ENCODE measurements around the gene CFD. TPM values are rescaled to one million over a fixed set of nuclear protein-coding genes. Genes with fewer than 3 reads are reported as not detected.
"Not testable (repeated sequence)": the region's sequence is repeated elsewhere in the genome, so short reads cannot be mapped to it uniquely, and the experiment has no call there.

Gene CFD
- polyA plus RNA-seq, 1 experiment = 0.77 TPM

DNA sequence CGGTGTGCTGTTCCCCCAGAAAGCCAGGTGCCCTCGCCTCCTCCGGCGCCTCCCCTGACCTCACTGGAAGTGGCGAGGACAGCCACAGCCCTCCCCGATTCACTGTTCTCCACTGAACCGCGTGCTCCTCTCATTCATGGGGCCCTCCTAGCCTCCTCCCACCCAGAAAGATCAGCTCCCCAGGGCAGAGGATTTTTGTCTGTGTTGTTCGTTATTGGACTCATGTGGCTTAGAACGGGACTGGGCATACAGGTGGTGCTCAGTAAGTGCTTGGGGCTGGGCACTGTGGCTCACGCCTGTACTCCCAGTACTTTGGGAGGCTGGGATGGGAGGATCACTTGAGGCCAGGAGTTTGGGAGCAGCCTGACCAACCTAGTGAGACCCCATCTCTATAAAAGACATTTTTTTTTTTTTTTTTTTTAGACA lies 14.9 kb upstream of the CFD start:
- no peak overlapping the region for H3K4me3 ChIP-seq (ENCODE audit: low read depth, low read length)
- H3K27me3 ChIP-seq (ENCODE audit: control insufficient read depth, insufficient read depth, low read length) = peaks cover 14% of the 10 kb centered on the region
- POLR2A ChIA-PET = no interaction called here
- no peak for DNase-seq (ENCODE audit: low read depth)
- no peaks in the 10 kb centered on the region for H3K36me3 ChIP-seq (ENCODE audit: control insufficient read depth, insufficient read depth, low read length)
- TF ChIP-seq CTCF (IDR thresholded peaks at IDR 0.05; ENCODE audit: insufficient read depth, low read depth, low read length) = no peak
- CTCF ChIA-PET = interaction anchor here (1.4 kb wide), 1 partner anchor 12 kb away, joined by 6 read pairs; no protein-coding TSS in a partner anchor

DNA sequence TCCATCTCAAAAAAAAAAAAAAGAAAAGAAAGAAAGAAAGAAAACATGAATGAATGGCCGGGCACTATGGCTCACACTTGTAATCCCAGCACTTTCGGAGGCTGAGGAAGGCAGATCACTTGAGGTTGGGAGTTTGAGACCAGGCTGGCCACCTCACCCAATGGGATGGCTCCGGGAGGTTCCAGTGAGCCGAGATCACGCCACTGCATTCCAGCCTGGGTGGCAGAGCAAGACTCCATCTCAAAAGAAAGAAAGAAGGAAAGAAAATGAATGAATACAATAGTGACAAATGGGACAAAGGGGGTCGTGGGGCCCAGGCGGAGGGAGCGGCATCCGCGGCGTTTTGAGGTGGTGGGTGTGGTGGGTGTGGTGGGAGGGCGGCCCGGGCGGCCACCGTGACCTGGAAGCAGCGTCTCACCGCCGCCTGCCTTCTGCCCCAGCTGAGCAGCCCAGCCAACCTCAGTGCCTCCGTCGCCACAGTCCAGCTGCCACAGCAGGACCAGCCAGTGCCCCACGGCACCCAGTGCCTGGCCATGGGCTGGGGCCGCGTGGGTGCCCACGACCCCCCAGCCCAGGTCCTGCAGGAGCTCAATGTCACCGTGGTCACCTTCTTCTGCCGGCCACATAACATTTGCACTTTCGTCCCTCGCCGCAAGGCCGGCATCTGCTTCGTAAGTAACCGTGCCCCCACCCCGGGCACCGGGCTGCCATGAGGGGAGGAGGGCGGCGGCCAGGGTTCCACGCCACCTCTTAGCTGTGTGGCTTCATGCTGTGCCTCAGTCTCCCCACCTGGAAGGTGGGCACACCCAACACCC lies 13.6 kb upstream of the CFD start:
- Histone ChIP-seq H3K4me3 (ENCODE audit: low read depth, low read length) (no peak overlapping the region), H3K27me3 (ENCODE audit: control insufficient read depth, insufficient read depth, low read length) (peaks cover 14% of the 10 kb centered on the region), H3K36me3 (ENCODE audit: control insufficient read depth, insufficient read depth, low read length) (no peaks in the 10 kb centered on the region)
- no peak for DNase-seq (ENCODE audit: low read depth)
- ChIA-PET CTCF (interaction anchor here (0.6 to 1.4 kb wide), 3 partner anchors 10 to 298 kb away, joined by 3 to 6 read pairs (median 3); no protein-coding TSS in a partner anchor), POLR2A (no interaction called here)
- no peak for TF ChIP-seq CTCF (IDR thresholded peaks at IDR 0.05; ENCODE audit: insufficient read depth, low read depth, low read length)

GRCh38 chr19:848386-848921 lies 11.0 kb upstream of the CFD start:
- DNase-seq (ENCODE audit: low read depth) = no peak
- no peak for TF ChIP-seq CTCF (IDR thresholded peaks at IDR 0.05; ENCODE audit: insufficient read depth, low read depth, low read length)
- POLR2A ChIA-PET = no interaction called here

DNA sequence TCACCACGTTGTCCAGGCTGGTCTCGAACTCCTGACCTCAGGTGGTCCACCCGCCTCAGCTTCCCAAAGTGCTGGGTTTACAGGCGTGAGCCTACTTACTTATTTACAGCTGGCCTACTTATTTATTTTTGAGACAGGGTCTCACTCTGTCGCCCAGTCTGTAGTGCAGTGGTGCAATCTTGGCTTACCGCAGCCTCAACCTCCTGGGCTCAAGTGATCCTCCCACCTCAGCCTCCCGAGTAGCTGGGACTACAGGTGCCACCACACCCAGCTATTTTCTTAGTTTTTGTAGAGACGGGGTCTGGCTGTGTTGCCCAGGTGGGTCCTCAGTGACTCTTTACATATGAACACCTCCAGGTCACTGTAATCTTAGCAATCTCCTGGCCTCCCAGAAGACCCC lies 10.3 kb upstream of the CFD start:
- H3K4me3 ChIP-seq (ENCODE audit: low read depth, low read length); DNase-seq (ENCODE audit: low read depth); H3K27me3 ChIP-seq (ENCODE audit: control insufficient read depth, insufficient read depth, low read length); H3K36me3 ChIP-seq (ENCODE audit: control insufficient read depth, insufficient read depth, low read length); POLR2A ChIA-PET: not testable (repeated sequence)
- CTCF ChIA-PET = interaction anchor here (0.6 to 1.2 kb wide), 2 partner anchors 8 to 9 kb away, joined by 3 to 4 read pairs; no protein-coding TSS in a partner anchor

More at GRCh38 chr19:848386-848921, 11.0 kb upstream of the CFD start:
- CTCF ChIA-PET = interaction anchor here (0.6 kb wide), 1 partner anchor 8 kb away, joined by 3 read pairs; no protein-coding TSS in a partner anchor
- Histone ChIP-seq H3K36me3 (ENCODE audit: control insufficient read depth, insufficient read depth, low read length) (no peaks in the 10 kb centered on the region), H3K4me3 (ENCODE audit: low read depth, low read length) (no peak overlapping the region), H3K27me3 (ENCODE audit: control insufficient read depth, insufficient read depth, low read length) (peaks cover 12% of the 10 kb centered on the region)

DNA sequence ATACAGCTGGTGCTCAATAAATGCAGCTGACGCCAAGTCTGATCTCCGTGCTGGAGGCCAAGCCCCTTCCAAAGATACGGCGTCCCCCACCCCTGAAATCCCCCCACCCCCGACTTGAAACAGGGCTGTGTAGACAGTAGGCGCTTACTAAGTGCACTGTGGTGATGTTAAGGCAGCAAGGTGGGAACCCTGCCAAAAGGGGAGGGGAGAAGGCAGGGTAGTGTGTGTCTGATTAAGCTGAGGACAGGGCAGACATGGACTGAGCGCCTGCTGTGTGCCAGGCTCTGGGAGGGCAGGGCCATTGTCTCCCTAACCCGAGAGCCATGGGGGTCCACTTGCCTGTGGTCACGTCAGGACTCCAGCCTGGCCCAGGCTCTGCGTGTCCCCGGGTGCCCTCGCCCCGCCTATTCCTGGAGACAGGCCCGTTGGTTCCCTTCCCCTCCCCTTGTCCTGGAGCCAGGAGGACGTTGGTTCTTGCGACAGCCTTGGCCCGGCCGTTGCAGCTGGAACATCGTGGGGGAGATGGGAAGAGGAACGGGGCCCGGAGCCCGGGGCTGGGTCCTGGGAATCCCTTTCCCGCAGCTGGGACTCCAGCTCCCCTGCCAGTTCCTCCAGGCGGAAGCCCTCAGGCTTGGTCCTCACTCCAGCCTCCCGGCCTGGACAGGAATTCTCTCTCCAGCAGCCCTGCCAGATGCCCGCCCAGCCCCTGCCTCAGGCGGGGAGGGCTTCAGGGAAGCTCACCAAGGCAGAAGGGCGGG lies 9.1 kb upstream of the CFD start:
- DNase-seq (ENCODE audit: low read depth) = peak; percentile 75
- H3K27me3 ChIP-seq (ENCODE audit: control insufficient read depth, insufficient read depth, low read length) = peaks cover 7% of the 10 kb centered on the region
- POLR2A ChIA-PET = interaction anchor here (0.6 kb wide), 1 partner anchor 67 kb away, joined by 3 read pairs; no protein-coding TSS in a partner anchor
- no peak for TF ChIP-seq CTCF (IDR thresholded peaks at IDR 0.05; ENCODE audit: insufficient read depth, low read depth, low read length)
- no peak overlapping the region for H3K4me3 ChIP-seq (ENCODE audit: low read depth, low read length)
- CTCF ChIA-PET = interaction anchor here (0.7 to 1.4 kb wide), 8 partner anchors 9 to 81 kb away, joined by 3 to 7 read pairs (median 4); partner anchors contain the start of gene CFD
- H3K36me3 ChIP-seq (ENCODE audit: control insufficient read depth, insufficient read depth, low read length) = no peaks in the 10 kb centered on the region
